Activated CD8-positive, alpha-beta T cell treated with anti-CD3 and anti-CD28 coated beads for 36 hours (primary cell): ENCODE results near the gene IFT81. TPM values are rescaled to one million over a fixed set of nuclear protein-coding genes. Genes with fewer than 3 reads are reported as not detected.
"Not testable (repeated sequence)": the region's sequence is repeated elsewhere in the genome, so short reads cannot be mapped to it uniquely, and the experiment has no call there.

ENCODE experiments used
- ATAC-seq: fragments of 200-7000 bp; cut with Tn5 transposase; one replicate; pipeline ENCODE4 v1.10.0; 2021; ENCODE audit warnings: mild to moderate bottlenecking, moderate library complexity
- CTCF ChIA-PET: fragments of 350-600 bp; sonication (Branson Sonifier 250); formaldehyde crosslinking; loops from one replicate; lab custom pipeline; 2021; ENCODE audit warnings: antibody characterized with exemption; lab: Charles Lee
- POLR2A ChIA-PET: fragments of 350-600 bp; sonication (Branson Sonifier 250); formaldehyde crosslinking; loops from one replicate; lab custom pipeline; 2021; ENCODE audit warnings: antibody characterized with exemption; lab: Charles Lee
- DNase-seq: peaks from one replicate; pipeline ENCODE4 v3.0.0-alpha.2; 2020
- H3K27ac Mint-ChIP-seq: one replicate; pipeline ENCODE4 v1.8.0; 2021; ENCODE audit warnings: mild to moderate bottlenecking, mixed read lengths
- H3K27me3 Mint-ChIP-seq: one replicate; pipeline ENCODE4 v1.8.0; 2021; ENCODE audit warnings: mixed read lengths
- H3K36me3 Mint-ChIP-seq: one replicate; pipeline ENCODE4 v1.8.0; 2021; ENCODE audit warnings: low read depth, mixed read lengths
- H3K4me1 Mint-ChIP-seq: one replicate; pipeline ENCODE4 v1.8.0; 2021; ENCODE audit warnings: low read depth, mixed read lengths
- H3K4me3 Mint-ChIP-seq: one replicate; pipeline ENCODE4 v1.8.0; 2021; ENCODE audit warnings: mild to moderate bottlenecking, moderate library complexity, mixed read lengths
- H3K9me3 Mint-ChIP-seq: one replicate; pipeline ENCODE4 v1.8.0; 2021; ENCODE audit warnings: mixed read lengths
- intact Hi-C: fragments of 100-400 bp; cut with micrococcal nuclease; formaldehyde crosslinking; loops from one replicate; pipeline ENCODE4 v1.10.0; 2022
- total RNA-seq, 2 experiments: library from RNA; stranded (reverse); gene quantifications; one replicate each; pipeline ENCODE4 v1.2.3, GENCODE V29; 2021
- TF ChIP-seq, protein P1 (sequence below): fragments of 200-600 bp; IDR thresholded peaks from one replicate; pipeline ENCODE4 v1.8.0; 2022; ENCODE audit warnings: antibody characterized with exemption, mild to moderate bottlenecking

Gene IFT81
- total RNA-seq, 2 experiments from 2014 or later, result 1.8 to 2.8 TPM

- H3K27me3 Mint-ChIP-seq, result no peaks in the 10 kb centered on the region
- H3K9me3 Mint-ChIP-seq, result no peaks in the 10 kb centered on the region
- H3K4me1 Mint-ChIP-seq, result no peaks in the 10 kb centered on the region
- ATAC-seq (no peak), DNase-seq (no peak)
- TF ChIP-seq, protein P1, sequence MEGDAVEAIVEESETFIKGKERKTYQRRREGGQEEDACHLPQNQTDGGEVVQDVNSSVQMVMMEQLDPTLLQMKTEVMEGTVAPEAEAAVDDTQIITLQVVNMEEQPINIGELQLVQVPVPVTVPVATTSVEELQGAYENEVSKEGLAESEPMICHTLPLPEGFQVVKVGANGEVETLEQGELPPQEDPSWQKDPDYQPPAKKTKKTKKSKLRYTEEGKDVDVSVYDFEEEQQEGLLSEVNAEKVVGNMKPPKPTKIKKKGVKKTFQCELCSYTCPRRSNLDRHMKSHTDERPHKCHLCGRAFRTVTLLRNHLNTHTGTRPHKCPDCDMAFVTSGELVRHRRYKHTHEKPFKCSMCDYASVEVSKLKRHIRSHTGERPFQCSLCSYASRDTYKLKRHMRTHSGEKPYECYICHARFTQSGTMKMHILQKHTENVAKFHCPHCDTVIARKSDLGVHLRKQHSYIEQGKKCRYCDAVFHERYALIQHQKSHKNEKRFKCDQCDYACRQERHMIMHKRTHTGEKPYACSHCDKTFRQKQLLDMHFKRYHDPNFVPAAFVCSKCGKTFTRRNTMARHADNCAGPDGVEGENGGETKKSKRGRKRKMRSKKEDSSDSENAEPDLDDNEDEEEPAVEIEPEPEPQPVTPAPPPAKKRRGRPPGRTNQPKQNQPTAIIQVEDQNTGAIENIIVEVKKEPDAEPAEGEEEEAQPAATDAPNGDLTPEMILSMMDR, result no peak
- H3K4me3 Mint-ChIP-seq, result no peak overlapping the region
- intact Hi-C loops, result no loop called here
- H3K27ac Mint-ChIP-seq, result no peak overlapping the region
- no peaks in the 10 kb centered on the region for H3K36me3 Mint-ChIP-seq
- ChIA-PET POLR2A (no interaction called here), CTCF (interaction anchor here (0.6 to 1.6 kb wide), 3 partner anchors 9 to 180 kb away, joined by 3 read pairs; no protein-coding TSS in a partner anchor)
Measured at GRCh38 chr12:110223777-110224378, 99.7 kb downstream of the IFT81 start.

DNA sequence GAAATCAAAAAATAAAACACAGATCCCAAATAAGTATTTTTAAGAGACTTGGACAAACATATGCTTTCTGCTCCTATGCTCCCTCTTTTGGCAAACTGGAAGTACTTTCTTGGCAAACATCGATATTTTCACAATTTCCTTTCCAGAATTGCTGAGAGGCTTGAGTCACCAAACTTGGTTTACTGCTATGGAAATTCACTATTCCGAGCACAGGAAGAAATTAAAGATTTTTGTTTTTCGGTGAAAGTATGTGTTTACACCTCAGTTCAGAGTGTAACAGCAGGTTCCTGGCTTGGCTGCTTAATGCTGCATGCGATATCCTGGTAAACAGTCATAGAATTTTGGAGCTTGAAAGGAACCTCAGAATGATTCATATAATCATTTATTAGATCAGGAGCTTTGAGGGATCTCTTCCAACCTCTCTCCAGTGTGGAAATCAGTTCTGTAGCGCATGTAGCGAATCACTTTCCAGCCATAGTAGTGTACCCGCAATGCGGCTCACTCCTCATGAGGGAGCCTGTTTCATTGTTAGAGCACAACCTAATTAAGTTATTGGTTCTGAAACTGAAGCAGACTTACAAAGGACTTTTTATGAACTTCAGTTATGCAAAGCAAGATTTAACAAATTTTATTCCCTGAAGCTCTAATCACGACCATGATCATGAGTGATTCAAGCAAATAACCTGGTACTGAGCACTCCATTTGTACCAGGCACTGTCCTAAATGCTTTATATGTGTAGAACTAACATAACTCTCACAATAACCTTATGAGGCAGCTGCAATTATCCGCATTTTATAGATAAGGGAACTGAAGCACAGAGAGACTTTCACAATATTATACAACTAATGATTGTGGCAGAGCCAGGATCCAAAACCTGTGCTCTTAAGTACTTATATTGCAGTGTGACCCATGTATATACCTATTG is 100.5 kb downstream of the IFT81 start:
- Mint-ChIP-seq H3K9me3 (no peaks in the 10 kb centered on the region), H3K27ac (no peak overlapping the region), H3K36me3 (no peaks in the 10 kb centered on the region), H3K27me3 (no peaks in the 10 kb centered on the region), H3K4me3 (no peak overlapping the region), H3K4me1 (no peaks in the 10 kb centered on the region)
- intact Hi-C loops, result no loop called here
- CTCF ChIA-PET, result interaction anchor here (1.0 to 1.6 kb wide), 2 partner anchors 8 to 125 kb away, joined by 3 read pairs; no protein-coding TSS in a partner anchor
- POLR2A ChIA-PET, result interaction anchor here (0.6 kb wide), 1 partner anchor 278 kb away, joined by 3 read pairs; no protein-coding TSS in a partner anchor
- TF ChIP-seq, protein P1, result peak; percentile 18
- no peak for ATAC-seq
- DNase-seq, result no peak

- ChIA-PET CTCF (interaction anchor here (1.0 to 1.6 kb wide), 2 partner anchors 18 to 140 kb away, joined by 3 to 4 read pairs; no protein-coding TSS in a partner anchor), POLR2A (no interaction called here)
- Mint-ChIP-seq H3K9me3 (no peaks in the 10 kb centered on the region), H3K36me3 (no peaks in the 10 kb centered on the region), H3K27ac (no peak overlapping the region), H3K27me3 (no peaks in the 10 kb centered on the region), H3K4me1 (no peaks in the 10 kb centered on the region), H3K4me3 (no peak overlapping the region)
- TF ChIP-seq, protein P1, result no peak
- intact Hi-C loops, result no loop called here
- ATAC-seq (no peak), DNase-seq (no peak)
Measured at GRCh38 chr12:110227138-110227537, 103.0 kb downstream of the IFT81 start.

- POLR2A ChIA-PET, intact Hi-C loops, H3K9me3 Mint-ChIP-seq, H3K27me3 Mint-ChIP-seq, DNase-seq, H3K4me3 Mint-ChIP-seq, H3K27ac Mint-ChIP-seq, H3K36me3 Mint-ChIP-seq, ATAC-seq, H3K4me1 Mint-ChIP-seq: not testable (repeated sequence)
- CTCF ChIA-PET, result interaction anchor here (0.9 kb wide), 1 partner anchor 13 kb away, joined by 3 read pairs; no protein-coding TSS in a partner anchor
Measured at GRCh38 chr12:110228348-110228747, 104.2 kb downstream of the IFT81 start.

GRCh38 chr12:110228756-110229155 is 104.6 kb downstream of the IFT81 start:
- H3K27ac Mint-ChIP-seq, result no peak overlapping the region
- no peaks in the 10 kb centered on the region for H3K36me3 Mint-ChIP-seq
- no peaks in the 10 kb centered on the region for H3K4me1 Mint-ChIP-seq
- CTCF ChIA-PET, result interaction anchor here (0.9 kb wide), 2 partner anchors 12 to 54 kb away, joined by 3 read pairs; no protein-coding TSS in a partner anchor
- H3K9me3 Mint-ChIP-seq, result no peaks in the 10 kb centered on the region
- TF ChIP-seq, protein P1, result no peak
- intact Hi-C loops, result no loop called here
- H3K27me3 Mint-ChIP-seq, result no peaks in the 10 kb centered on the region
- ATAC-seq (no peak), DNase-seq (no peak)
- H3K4me3 Mint-ChIP-seq, result no peak overlapping the region
- POLR2A ChIA-PET, result no interaction called here
